SU-DHL-6 (cell line): ENCODE data around the gene NAPSA.
"Not testable (repeated sequence)": the region's sequence is repeated elsewhere in the genome, so short reads cannot be mapped to it uniquely, and the experiment has no call there.

Source experiments
- H2AFZ ChIP-seq: fragments of 200-600 bp; sonication (generic); 2 replicates; pipeline ENCODE4 v1.6.1; 2014; ENCODE audit warnings: low read depth, mild to moderate bottlenecking, moderate library complexity, mixed read lengths, antibody characterized with exemption, low read length; ENCODE audit not compliant: severe bottlenecking
- H3F3A ChIP-seq: fragments of 200-600 bp; shearing (Covaris generic); 2 replicates; pipeline ENCODE4 v1.6.0; 2016; ENCODE audit warnings: antibody characterized with exemption, mild to moderate bottlenecking; ENCODE audit not compliant: insufficient read depth
- H3K27ac ChIP-seq: fragments of 200-600 bp; sonication (generic); 2 replicates; pipeline ENCODE4 v1.5.1; 2016; ENCODE audit warnings: low read depth, mild to moderate bottlenecking, low read length, moderate library complexity, mixed read lengths
- H3K27me3 ChIP-seq: fragments of 200-600 bp; sonication (generic), shearing (Covaris generic); 2 replicates; pipeline ENCODE4 v1.6.0; 2014; ENCODE audit warnings: mild to moderate bottlenecking, low read length
- H3K36me3 ChIP-seq: fragments of 200-600 bp; sonication (generic); 2 replicates; pipeline ENCODE4 v1.6.1; 2014; ENCODE audit warnings: mild to moderate bottlenecking, low read length, mixed read lengths
- H3K4me2 ChIP-seq: fragments of 300-600, 200-600 bp; shearing (Covaris generic), sonication (generic); 2 replicates; pipeline ENCODE4 v1.6.0; 2014; ENCODE audit warnings: low read length, low read depth, mild to moderate bottlenecking; ENCODE audit not compliant: poor library complexity, severe bottlenecking
- H3K4me3 ChIP-seq: fragments of 200-600 bp; sonication (generic); 2 replicates; pipeline ENCODE4 v1.5.1; 2014; ENCODE audit warnings: antibody characterized with exemption, low read length, mild to moderate bottlenecking, mixed read lengths; ENCODE audit not compliant: insufficient read depth, poor library complexity, severe bottlenecking
- H3K79me2 ChIP-seq: fragments of 200-600 bp; sonication (generic); 2 replicates; pipeline ENCODE4 v1.6.1; 2014; ENCODE audit warnings: mild to moderate bottlenecking, low read length, moderate library complexity; ENCODE audit not compliant: insufficient read depth
- H3K9ac ChIP-seq: fragments of 200-600 bp; sonication (generic); 2 replicates; pipeline ENCODE4 v1.7.0; 2014; ENCODE audit warnings: mild to moderate bottlenecking, low read length
- H3K9me2 ChIP-seq: fragments of 200-600 bp; sonication (generic); replicated peaks from 2 replicates; pipeline ENCODE4 v1.6.1; 2014; ENCODE audit warnings: low read length; ENCODE audit not compliant: insufficient read depth
- H3K9me3 ChIP-seq: fragments of 200-600 bp; sonication (generic); 2 replicates; pipeline ENCODE4 v1.6.1; 2014; ENCODE audit warnings: low read length, mixed read lengths; ENCODE audit not compliant: insufficient read depth
- H4K20me1 ChIP-seq: fragments of 200-600 bp; sonication (generic); 2 replicates; pipeline ENCODE4 v1.6.1; 2014; ENCODE audit warnings: low read depth, mild to moderate bottlenecking, antibody characterized with exemption, low read length, moderate library complexity, mixed read lengths
- EZH2phosphoT487 ChIP-seq: fragments of 200-600 bp; sonication (generic), shearing (Covaris generic); conservative IDR thresholded peaks from 2 replicates; pipeline ENCODE4 v1.6.1; 2018; ENCODE audit warnings: mild to moderate bottlenecking, antibody characterized with exemption, low read length, moderate library complexity, mixed read lengths
- TF ChIP-seq, protein P1 (sequence below): fragments of 200-600 bp; sonication (generic); IDR thresholded peaks from one replicate; pipeline ENCODE4 v1.5.1; 2017; ENCODE audit warnings: antibody characterized with exemption, mild to moderate bottlenecking, low read length, moderate library complexity; ENCODE audit not compliant: insufficient read depth, poor library complexity, severe bottlenecking

NAPSA gene

GRCh38 chr19:50352242-50352641 is 13.2 kb downstream of the NAPSA start:
- Histone ChIP-seq H4K20me1 (no peaks in the 10 kb centered on the region), H3K36me3 (no peaks in the 10 kb centered on the region), H3K4me3 (no peak overlapping the region), H3K9ac (no peak overlapping the region), H3K4me2 (no peak overlapping the region), H3K79me2 (no peaks in the 10 kb centered on the region), H3K27ac (no peak overlapping the region), H3K9me3 (no peaks in the 10 kb centered on the region), H3K9me2 (no peaks in the 10 kb centered on the region), H2AFZ (no peak overlapping the region), H3F3A (peaks cover 17% of the 10 kb centered on the region), H3K27me3 (no peaks in the 10 kb centered on the region)
- no peak for TF ChIP-seq EZH2phosphoT487
- TF ChIP-seq, protein P1, sequence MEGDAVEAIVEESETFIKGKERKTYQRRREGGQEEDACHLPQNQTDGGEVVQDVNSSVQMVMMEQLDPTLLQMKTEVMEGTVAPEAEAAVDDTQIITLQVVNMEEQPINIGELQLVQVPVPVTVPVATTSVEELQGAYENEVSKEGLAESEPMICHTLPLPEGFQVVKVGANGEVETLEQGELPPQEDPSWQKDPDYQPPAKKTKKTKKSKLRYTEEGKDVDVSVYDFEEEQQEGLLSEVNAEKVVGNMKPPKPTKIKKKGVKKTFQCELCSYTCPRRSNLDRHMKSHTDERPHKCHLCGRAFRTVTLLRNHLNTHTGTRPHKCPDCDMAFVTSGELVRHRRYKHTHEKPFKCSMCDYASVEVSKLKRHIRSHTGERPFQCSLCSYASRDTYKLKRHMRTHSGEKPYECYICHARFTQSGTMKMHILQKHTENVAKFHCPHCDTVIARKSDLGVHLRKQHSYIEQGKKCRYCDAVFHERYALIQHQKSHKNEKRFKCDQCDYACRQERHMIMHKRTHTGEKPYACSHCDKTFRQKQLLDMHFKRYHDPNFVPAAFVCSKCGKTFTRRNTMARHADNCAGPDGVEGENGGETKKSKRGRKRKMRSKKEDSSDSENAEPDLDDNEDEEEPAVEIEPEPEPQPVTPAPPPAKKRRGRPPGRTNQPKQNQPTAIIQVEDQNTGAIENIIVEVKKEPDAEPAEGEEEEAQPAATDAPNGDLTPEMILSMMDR = no peak

DNA sequence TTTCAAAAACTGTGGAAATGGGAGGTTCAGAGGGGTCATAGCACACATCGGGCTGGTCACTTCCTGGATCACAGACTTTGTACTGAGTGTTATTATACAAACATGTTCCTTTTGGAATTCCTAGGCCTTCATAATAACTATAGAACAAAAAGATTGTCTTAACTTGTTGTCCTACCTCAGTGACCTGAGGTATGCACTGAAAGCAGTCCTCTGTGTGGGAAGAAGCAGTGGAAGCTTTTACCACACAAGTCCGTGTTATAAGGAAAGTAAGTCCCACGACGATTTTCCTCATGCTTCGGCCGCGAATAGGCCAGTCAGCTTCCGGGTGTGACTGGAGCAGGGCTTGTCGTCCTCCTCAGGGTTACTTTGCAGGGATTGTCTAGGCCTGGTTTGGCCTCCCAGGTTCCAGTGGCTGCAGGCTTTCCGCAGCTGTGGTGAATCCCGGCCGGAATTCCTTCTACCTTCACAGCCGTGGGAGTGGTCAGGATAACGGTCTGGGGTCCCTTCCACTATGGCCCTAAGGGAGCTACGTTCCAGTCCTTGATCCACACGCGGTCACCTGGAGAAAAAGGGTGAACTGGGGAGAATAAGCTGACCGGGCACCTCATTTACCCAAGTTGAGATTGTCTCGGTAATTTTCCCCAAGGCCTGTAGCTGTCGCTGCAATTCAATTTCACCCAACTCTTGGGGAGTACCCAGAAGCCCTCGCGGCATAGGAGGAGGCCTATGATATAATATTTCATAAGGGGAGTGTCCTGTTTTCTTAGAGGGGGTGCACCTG is 16.0 kb downstream of the NAPSA start:
- Histone ChIP-seq H3K4me2 (peak overlapping the region; percentile 76), H3K36me3 (no peaks in the 10 kb centered on the region), H3K9ac (peak overlapping the region; percentile 38), H3K79me2 (peaks cover 1% of the 10 kb centered on the region), H4K20me1 (no peaks in the 10 kb centered on the region), H3K9me3 (no peaks in the 10 kb centered on the region), H3K27me3 (no peaks in the 10 kb centered on the region), H3F3A (peaks cover 44% of the 10 kb centered on the region), H3K9me2 (no peaks in the 10 kb centered on the region), H3K4me3 (no peak overlapping the region), H2AFZ (peak overlapping the region; percentile 32), H3K27ac (peak overlapping the region; percentile 97)
- TF ChIP-seq, protein P1 = peak; percentile 25
- no peak for TF ChIP-seq EZH2phosphoT487

DNA sequence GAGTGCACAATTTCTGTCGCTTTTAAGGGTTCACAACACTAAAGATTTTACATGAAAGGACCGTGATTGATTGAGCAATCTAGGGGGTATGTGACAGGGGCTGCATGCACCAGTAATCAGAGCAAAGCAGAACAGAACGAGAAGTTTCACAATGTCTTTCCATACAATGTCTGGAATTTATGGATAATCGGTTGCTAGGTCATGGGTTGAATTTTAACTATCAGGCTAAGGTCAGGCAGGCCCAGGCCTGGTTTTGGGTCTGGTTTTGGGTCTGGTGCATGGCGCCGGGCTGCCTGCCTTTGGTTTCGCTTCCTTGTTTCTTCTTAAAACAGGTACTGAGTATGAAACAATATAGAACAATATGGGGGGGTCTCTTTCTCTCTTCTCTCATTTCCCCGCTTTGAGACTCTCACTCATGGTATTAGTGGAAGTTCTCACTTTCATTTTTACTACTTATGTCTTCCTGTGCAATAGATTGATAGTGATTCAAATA is 18.3 kb downstream of the NAPSA start:
- Histone ChIP-seq H3K27ac (peak overlapping the region; percentile 97), H3K79me2 (peaks cover 22% of the 10 kb centered on the region), H3F3A (peaks cover 56% of the 10 kb centered on the region), H3K4me2 (peak overlapping the region; percentile 76), H2AFZ (peak overlapping the region; percentile 3), H3K9ac (peak overlapping the region; percentile 92), H3K4me3 (peak overlapping the region; percentile 9)
- H3K36me3 ChIP-seq, H4K20me1 ChIP-seq, H3K9me3 ChIP-seq, H3K9me2 ChIP-seq, H3K27me3 ChIP-seq: not testable (repeated sequence)

DNA sequence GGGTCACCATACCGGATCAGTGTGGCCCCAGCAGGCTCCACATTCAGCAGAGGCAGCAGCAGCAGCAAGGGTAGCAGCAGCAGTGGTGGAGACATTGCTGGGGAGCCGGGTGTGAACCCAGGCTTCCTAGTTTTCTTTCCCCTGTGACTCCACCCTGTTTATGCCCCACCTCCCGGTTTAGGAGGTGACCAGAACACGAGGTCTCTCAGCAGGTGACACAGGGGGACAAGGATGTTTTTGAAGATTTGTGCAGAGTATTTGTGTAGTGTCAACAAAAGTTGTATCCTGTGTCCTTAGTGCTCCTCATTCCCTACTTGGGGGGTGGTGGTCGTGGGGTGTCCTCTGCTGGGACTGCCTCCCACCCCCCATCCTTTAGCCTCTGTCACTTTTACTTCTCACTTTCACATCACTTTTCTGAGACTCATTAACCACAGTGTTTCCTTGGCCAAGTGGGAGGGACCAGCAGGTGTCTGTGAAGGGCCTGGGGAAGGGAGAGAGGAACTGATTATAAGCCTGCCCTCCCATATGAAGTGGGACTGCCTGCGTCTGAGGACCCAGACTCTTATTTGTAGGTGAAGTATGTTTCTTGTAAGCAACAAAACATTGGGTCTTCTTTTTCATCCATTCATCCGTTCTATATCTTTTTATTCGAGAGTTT is 20.6 kb downstream of the NAPSA start:
- TF ChIP-seq, protein P1 = no peak
- no peak for TF ChIP-seq EZH2phosphoT487
- Histone ChIP-seq H3K36me3 (peaks cover 8% of the 10 kb centered on the region), H3K79me2 (peaks cover 41% of the 10 kb centered on the region), H3K27ac (peak overlapping the region; percentile 97), H3F3A (peaks cover 80% of the 10 kb centered on the region), H3K4me3 (peak overlapping the region; percentile 89), H3K9me3 (no peaks in the 10 kb centered on the region), H2AFZ (no peak overlapping the region), H4K20me1 (0 out of 2 replicates have a peak, but pooled peaks cover 2% of the 10 kb centered on the region), H3K9me2 (no peaks in the 10 kb centered on the region), H3K27me3 (no peaks in the 10 kb centered on the region), H3K4me2 (peak overlapping the region; percentile 76), H3K9ac (peak overlapping the region; percentile 92)
